Measurements from ENCODE around the gene CEP170.
"Not testable (repeated sequence)": the region's sequence is repeated elsewhere in the genome, so short reads cannot be mapped to it uniquely, and the experiment has no call there.

CEP170 gene

GRCh38 chr1:243183176-243183575 lies 71.9 kb downstream of the CEP170 start:
- not testable (repeated sequence) for DNase-seq (ENCODE audit: low read depth in 2 of 2, low spot score in 1 of 2)

GRCh38 chr1:243179720-243180119 lies 75.4 kb downstream of the CEP170 start:
- no peak for DNase-seq (ENCODE audit: low read depth in 2 of 2, low spot score in 1 of 2)

DNA sequence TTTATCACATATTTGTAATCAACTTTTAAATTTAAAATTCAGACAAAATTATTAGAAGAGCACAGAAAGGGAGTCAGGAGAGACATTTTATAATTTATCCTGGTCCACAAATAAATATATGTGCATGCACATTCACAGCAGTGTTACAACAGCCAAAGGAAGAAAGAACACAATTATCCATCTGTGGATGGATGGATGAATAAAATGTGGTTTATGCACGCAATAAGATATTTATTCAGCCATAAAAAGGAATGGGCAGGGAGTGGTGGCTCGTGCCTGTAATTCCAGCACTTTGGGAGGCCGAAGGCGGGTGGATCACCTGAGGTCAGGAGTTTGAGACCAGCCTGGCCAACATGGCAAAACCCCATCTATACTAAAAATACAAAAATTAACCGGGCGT lies 77.3 kb downstream of the CEP170 start:
- DNase-seq (ENCODE audit: low read depth in 2 of 2, low spot score in 1 of 2) = not testable (repeated sequence)

- not testable (repeated sequence) for DNase-seq (ENCODE audit: low read depth in 2 of 2, low spot score in 1 of 2)
Observed at GRCh38 chr1:243173758-243174369, 81.2 kb downstream of the CEP170 start.

DNA sequence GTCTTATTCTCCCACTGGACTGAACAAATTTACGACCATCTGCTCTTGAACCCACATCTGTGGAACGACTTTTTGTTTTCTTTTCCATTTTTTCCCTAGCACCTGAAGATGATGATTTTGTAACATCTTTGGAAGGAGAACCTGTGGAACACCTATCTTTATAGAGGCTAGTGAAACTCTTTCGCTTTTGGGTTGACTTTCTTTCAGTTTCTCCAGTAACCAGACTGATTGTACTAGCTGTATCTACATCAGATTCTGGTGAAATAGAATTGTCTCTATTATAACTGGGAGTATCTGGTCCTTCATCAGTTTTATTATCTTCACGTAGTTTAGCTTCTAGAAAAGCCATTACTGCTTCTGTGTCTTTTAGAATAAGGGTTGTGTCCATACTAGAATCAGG lies 90.2 kb downstream of the CEP170 start:
- not testable (repeated sequence) for DNase-seq (ENCODE audit: low read depth in 2 of 2, low spot score in 1 of 2)

GRCh38 chr1:243150906-243151305 lies 104.2 kb downstream of the CEP170 start:
- DNase-seq (ENCODE audit: low read depth in 2 of 2, low spot score in 1 of 2) = not testable (repeated sequence)

DNA sequence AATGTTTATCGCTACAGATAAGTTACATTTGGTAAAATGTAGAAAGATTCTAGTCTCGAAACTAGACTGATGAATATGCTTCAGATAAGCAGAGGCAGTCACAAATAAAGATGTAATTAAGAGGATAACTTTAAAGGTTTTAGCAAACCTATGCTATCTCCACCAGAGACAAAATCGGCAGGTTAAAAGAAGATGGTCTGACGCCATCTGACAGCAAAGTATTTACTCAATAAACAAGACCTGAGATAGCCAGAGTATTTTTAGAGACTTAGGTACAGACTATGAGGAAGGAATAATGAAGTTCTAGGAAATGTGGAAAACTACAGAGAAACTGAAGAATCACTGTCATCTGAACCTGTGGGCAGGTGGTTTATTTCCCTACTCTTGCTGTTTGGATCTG lies 106.0 kb downstream of the CEP170 start:
- not testable (repeated sequence) for DNase-seq (ENCODE audit: low read depth in 2 of 2, low spot score in 1 of 2)

GRCh38 chr1:243147351-243147750 lies 107.7 kb downstream of the CEP170 start:
- DNase-seq (ENCODE audit: low read depth in 2 of 2, low spot score in 1 of 2) = not testable (repeated sequence)

GRCh38 chr1:243140498-243140897 lies 114.6 kb downstream of the CEP170 start:
- not testable (repeated sequence) for DNase-seq (ENCODE audit: low read depth in 2 of 2, low spot score in 1 of 2)

GRCh38 chr1:243122876-243123409 lies 132.1 kb downstream of the CEP170 start:
- not testable (repeated sequence) for DNase-seq (ENCODE audit: low read depth in 2 of 2, low spot score in 1 of 2)

DNA sequence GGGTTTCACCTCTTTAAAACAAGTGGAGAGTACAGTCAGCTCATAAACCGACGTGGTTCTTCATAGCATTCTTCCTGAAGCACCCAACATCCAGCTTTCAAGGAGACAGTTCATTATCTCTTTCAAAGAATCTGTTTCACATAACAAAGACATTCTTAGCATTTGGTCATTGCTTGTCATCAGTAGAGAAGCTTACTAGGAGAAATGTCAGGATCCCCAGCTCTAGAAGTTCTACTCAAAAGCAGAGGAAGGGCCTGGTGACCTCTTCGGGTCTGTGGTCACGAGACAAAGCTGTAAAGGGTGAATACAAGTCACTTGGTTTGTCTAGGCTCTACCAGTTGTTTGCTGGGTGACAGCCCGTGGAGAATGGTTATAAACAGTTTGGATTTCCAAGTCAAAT lies 133.1 kb downstream of the CEP170 start:
- not testable (repeated sequence) for DNase-seq (ENCODE audit: low read depth in 2 of 2, low spot score in 1 of 2)

DNA sequence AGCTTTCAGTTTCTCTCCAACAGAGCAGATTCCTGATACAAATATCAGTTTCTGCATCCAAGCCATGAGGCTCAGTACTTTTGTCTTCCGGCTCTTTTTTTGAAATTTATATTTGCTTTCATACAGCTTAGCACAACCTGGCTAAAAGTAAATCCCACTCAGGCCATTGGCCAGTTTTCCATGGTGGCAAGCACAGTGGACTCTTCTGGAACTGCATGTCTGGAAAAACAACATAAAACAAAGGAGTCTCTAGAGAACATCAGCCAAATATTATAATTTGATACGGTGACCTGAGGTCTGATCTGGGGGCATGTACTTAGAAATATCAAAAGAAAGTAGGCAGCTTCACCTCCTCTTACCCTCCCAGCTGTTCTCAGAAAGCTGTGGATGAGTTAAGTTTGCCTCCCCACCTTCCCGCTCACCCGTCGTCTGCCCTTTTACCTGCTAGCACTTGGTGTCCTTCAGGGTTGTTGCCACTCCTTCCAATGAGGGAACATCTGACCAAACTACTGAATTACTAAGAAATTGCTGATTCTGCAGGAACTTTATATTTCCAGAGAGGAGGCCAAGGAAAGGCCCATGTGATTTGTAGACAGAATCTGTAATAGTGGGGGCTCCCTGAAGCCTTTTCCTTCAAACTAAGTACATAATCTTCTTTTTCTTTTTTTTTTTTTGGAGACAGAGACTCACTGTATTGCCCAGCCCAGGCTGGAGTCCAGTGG lies 136.3 kb downstream of the CEP170 start:
- not testable (repeated sequence) for DNase-seq (ENCODE audit: low read depth in 2 of 2, low spot score in 1 of 2)

- not testable (repeated sequence) for DNase-seq (ENCODE audit: low read depth in 2 of 2, low spot score in 1 of 2)
Observed at GRCh38 chr1:243116187-243116586, 138.9 kb downstream of the CEP170 start.

DNA sequence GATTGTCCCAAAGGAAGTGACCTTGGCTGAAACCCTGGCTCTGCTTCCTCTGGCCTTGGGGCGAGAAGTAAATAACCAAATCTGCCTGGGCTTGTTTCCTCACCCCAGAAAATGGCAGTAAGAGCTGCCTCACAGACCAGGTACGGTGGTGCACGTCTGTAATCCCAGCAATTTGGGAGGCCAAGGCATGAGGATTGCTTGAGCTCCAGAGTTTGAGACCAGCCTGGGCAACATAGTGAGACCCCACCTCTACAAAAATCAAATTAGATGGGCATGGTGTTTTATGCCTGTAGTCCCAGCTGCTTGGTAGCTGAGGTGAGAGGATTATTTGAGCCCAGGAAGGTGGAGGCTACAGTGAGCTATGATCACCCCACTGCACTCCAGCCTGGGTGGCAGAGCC lies 140.3 kb downstream of the CEP170 start:
- not testable (repeated sequence) for DNase-seq (ENCODE audit: low read depth in 2 of 2, low spot score in 1 of 2)

DNA sequence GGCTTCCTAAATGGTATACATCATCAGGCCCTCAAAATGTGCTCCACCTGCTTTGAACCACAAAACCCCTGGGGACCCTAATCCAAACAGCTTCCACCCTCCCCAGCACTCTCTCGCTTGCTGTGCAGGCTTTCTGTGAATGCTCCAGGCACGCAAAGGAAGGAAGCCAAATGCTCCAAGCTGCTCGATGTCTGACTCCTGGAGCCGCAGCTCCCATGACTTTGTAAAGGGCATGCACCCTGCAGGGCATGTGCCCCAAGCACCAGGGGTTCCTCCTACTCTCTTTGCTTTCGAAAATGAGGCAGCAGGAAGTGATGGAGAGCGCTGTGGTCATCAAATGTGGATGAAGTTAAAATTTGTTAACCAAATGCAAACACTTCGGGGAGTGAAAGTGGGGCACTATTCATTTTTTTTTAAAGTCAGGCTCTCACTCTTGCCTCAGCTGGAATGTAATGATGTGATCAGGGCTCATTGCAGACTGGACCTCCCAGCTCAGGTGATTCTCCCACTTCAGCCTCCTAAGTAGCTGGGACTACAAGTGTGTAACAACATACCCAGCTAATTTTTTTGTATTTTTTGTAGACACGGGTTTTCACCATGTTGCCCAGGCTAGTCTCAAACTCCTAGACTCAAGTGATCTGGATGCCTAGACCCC lies 140.9 kb downstream of the CEP170 start:
- DNase-seq (ENCODE audit: low read depth in 2 of 2, low spot score in 1 of 2) = not testable (repeated sequence)

GRCh38 chr1:243107171-243107570 lies 147.9 kb downstream of the CEP170 start:
- not testable (repeated sequence) for DNase-seq (ENCODE audit: low read depth in 2 of 2, low spot score in 1 of 2)

- DNase-seq (ENCODE audit: low read depth in 2 of 2, low spot score in 1 of 2) = not testable (repeated sequence)
Observed at GRCh38 chr1:243105652-243106332, 149.3 kb downstream of the CEP170 start.

DNA sequence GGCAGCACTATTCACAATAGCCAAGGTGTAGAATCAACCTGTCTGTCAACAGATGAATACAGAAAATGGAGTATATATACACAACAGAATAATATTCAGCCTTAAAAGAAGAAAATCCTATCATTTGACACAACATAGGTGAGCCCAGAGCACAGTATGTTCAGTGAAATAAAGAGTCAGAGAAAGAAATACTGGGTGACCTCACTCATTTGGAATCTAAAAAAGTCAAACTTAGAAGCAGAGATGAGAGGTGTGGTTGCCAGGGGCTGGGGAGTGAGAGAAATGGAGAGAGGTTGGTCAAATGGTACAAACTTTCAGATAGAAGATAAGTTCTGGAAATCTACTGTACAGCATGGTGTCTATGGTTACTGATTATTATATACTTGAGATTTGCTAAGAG lies 150.0 kb downstream of the CEP170 start:
- DNase-seq (ENCODE audit: low read depth in 2 of 2, low spot score in 1 of 2) = not testable (repeated sequence)

DNA sequence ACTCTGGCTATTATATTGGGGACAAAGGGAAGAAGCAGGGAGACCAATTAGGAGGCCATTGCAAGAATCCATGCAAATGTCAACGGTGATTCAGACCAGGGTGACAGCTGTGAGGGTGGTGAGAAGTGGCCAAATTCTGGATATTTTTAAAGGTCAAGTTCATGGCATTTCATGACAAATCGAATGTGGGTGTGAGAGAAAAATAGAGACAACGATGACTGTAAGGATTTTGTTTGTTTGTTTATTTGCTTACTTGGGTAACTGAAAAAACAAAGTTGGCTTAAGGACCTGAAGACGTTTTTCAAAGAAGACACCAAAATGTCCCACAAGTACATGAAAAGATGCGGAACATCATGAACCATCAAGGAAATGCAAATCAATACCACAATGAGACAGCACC lies 150.6 kb downstream of the CEP170 start:
- DNase-seq (ENCODE audit: low read depth in 2 of 2, low spot score in 1 of 2) = not testable (repeated sequence)

DNA sequence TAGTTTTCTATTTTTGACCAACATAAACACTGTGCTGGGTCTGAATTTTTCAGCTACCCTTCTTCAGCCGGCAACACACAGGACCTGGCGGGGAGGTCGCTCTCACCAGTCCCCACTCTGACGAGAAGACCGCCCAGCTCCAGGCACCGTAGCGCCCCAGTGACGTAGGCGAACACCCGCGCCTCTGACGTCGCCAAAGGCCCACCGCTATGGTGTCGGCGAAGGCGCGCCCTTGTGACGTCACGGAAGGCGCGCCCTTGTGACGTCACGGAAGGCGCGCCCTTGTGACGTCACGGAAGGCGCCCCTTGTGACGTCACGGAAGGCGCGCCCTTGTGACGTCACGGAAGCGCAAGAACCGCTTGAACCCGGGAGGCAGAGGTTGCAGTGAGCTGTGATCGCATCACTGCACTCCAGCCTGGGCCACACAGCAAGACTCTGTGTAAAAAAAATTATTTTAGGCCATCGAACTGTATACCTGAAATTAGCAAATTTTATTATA lies 153.5 kb downstream of the CEP170 start:
- peak; percentile 32 to 37 for DNase-seq (ENCODE audit: low read depth in 2 of 2, low spot score in 1 of 2)

GRCh38 chr1:243087368-243087767 lies 167.7 kb downstream of the CEP170 start:
- not testable (repeated sequence) for DNase-seq (ENCODE audit: low read depth in 2 of 2, low spot score in 1 of 2)
